Loucy (cell line): ENCODE data around the gene TRRAP.

ENCODE experiments used
- H2AFZ ChIP-seq: fragments of 200-600 bp; sonication (generic); 2 replicates; pipeline ENCODE4 v1.6.0; 2016; ENCODE audit warnings: antibody characterized with exemption, mild to moderate bottlenecking, low read length, moderate library complexity
- H3F3A ChIP-seq: fragments of 200-600 bp; 2 replicates; pipeline ENCODE4 v1.6.0; 2016; ENCODE audit warnings: antibody characterized with exemption, low read depth, mild to moderate bottlenecking
- H3K27me3 ChIP-seq: fragments of 200-600 bp; sonication (generic); 2 replicates; pipeline ENCODE4 v1.6.1; 2014; ENCODE audit warnings: low read length, mild to moderate bottlenecking; ENCODE audit not compliant: insufficient read depth, poor library complexity, severe bottlenecking
- H3K36me3 ChIP-seq: fragments of 200-600 bp; sonication (generic); 2 replicates; pipeline ENCODE4 v1.6.1; 2016; ENCODE audit warnings: low read length; ENCODE audit not compliant: insufficient read depth
- H3K4me1 ChIP-seq: fragments of 200-600 bp; sonication (generic); 2 replicates; pipeline ENCODE4 v1.5.1; 2014; ENCODE audit warnings: low read length, mild to moderate bottlenecking; ENCODE audit not compliant: insufficient read depth, poor library complexity, severe bottlenecking
- H3K4me2 ChIP-seq: fragments of 200-600 bp; sonication (generic); 2 replicates; pipeline ENCODE4 v1.6.0; 2014; ENCODE audit warnings: antibody characterized with exemption, low read length, low read depth, mild to moderate bottlenecking; ENCODE audit not compliant: poor library complexity, severe bottlenecking
- H3K4me3 ChIP-seq: fragments of 200-600 bp; sonication (generic); 2 replicates; pipeline ENCODE4 v1.5.1; 2014; ENCODE audit warnings: low read length, mild to moderate bottlenecking, mixed read lengths; ENCODE audit not compliant: poor library complexity, severe bottlenecking
- H3K79me2 ChIP-seq: fragments of 200-600 bp; sonication (generic); 2 replicates; pipeline ENCODE4 v1.6.1; 2014; ENCODE audit warnings: low read length; ENCODE audit not compliant: insufficient read depth
- H3K9ac ChIP-seq: fragments of 200-600 bp; sonication (generic); 2 replicates; pipeline ENCODE4 v1.6.0; 2014; ENCODE audit warnings: mild to moderate bottlenecking, low read depth, low read length, moderate library complexity; ENCODE audit not compliant: poor library complexity, severe bottlenecking
- H3K9me2 ChIP-seq: fragments of 200-600 bp; sonication (generic); replicated peaks from 2 replicates; pipeline ENCODE4 v1.6.1; 2016; ENCODE audit warnings: low read depth, low read length, mixed read lengths
- H3K9me3 ChIP-seq: fragments of 200-600 bp; sonication (generic); 2 replicates; pipeline ENCODE4 v1.6.1; 2014; ENCODE audit warnings: mild to moderate bottlenecking, antibody characterized with exemption, low read length, low read depth; ENCODE audit not compliant: insufficient read depth
- H4K20me1 ChIP-seq: fragments of 200-600 bp; sonication (generic); 2 replicates; pipeline ENCODE4 v1.6.0; 2014; ENCODE audit warnings: antibody characterized with exemption, low read length, mild to moderate bottlenecking; ENCODE audit not compliant: insufficient read depth, poor library complexity, severe bottlenecking
- EZH2phosphoT487 ChIP-seq: fragments of 200-600 bp; IDR thresholded peaks from 2 replicates; pipeline ENCODE4 v1.6.1; 2018; ENCODE audit warnings: antibody characterized with exemption, mild to moderate bottlenecking, moderate library complexity, borderline replicate concordance
- TF ChIP-seq, protein P1 (sequence below): fragments of 200-600 bp; sonication (generic); conservative IDR thresholded peaks from 2 replicates; pipeline ENCODE4 v1.5.1; 2014; ENCODE audit warnings: mild to moderate bottlenecking, antibody characterized with exemption, low read length

Gene TRRAP

DNA sequence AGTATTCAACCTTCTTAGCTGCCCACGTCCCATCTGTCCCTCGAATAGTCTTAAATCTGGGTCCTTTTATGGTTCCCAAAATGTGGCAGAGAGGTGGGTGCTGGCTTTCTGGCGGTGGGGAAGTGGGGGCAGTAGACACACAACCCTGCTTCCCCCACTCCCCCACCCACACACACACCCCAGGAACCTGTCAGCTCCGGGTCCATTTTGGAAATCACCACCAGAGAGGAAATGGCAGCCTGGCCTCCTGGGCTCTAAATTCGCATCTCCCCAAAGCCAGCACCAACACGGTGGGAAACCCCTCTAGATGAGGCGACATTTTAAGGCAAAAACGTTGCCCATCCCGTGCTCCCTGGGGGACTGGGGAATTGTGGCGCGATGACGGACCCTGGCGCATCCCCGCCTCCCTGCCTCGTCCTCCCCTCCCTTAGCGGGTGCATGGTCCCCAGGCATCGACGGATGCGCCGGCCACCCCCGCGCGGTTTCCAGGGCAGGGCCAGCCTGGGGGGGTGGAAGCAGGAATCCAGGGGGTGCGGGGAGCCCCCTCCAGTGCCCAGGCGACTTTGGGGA, 9.2 kb upstream of the TRRAP start:
- H3K9me3 ChIP-seq, result no peaks in the 10 kb centered on the region
- no peaks in the 10 kb centered on the region for H3F3A ChIP-seq
- no peak overlapping the region for H3K9ac ChIP-seq
- H3K4me3 ChIP-seq, result no peak overlapping the region
- H3K4me2 ChIP-seq, result no peak overlapping the region
- no peaks in the 10 kb centered on the region for H3K27me3 ChIP-seq
- no peaks in the 10 kb centered on the region for H3K79me2 ChIP-seq
- H3K36me3 ChIP-seq, result no peaks in the 10 kb centered on the region
- TF ChIP-seq, protein P1, sequence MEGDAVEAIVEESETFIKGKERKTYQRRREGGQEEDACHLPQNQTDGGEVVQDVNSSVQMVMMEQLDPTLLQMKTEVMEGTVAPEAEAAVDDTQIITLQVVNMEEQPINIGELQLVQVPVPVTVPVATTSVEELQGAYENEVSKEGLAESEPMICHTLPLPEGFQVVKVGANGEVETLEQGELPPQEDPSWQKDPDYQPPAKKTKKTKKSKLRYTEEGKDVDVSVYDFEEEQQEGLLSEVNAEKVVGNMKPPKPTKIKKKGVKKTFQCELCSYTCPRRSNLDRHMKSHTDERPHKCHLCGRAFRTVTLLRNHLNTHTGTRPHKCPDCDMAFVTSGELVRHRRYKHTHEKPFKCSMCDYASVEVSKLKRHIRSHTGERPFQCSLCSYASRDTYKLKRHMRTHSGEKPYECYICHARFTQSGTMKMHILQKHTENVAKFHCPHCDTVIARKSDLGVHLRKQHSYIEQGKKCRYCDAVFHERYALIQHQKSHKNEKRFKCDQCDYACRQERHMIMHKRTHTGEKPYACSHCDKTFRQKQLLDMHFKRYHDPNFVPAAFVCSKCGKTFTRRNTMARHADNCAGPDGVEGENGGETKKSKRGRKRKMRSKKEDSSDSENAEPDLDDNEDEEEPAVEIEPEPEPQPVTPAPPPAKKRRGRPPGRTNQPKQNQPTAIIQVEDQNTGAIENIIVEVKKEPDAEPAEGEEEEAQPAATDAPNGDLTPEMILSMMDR, result no peak
- TF ChIP-seq EZH2phosphoT487, result no peak
- no peaks in the 10 kb centered on the region for H3K9me2 ChIP-seq
- H3K4me1 ChIP-seq, result no peaks in the 10 kb centered on the region
- no peaks in the 10 kb centered on the region for H4K20me1 ChIP-seq
- H2AFZ ChIP-seq, result no peak overlapping the region

DNA sequence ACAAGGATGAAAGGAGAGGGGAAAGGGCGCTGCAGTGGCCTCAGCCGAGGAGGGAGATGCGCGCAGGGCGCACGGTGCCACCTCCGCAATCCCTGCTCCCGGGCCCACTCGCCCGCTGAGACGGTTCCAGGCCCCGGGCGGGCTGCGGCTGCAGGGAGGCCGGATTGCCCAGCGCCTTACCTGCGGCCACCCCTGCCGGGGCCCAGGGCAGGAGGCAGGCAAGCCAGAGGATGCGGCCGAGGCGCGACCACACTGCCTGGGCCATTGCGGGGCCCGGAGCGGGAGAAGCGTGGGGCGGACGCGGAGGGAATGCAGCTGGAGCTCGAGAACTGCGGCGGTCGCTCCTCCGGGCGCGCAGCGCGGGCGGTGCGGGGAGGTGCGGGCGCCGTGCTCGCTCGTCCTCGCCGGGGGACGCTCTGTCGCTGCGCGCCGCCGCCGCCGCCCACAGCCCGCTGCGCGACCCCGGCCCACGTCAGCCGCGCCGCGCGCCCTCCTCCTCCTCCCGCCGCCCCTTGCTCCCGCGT, 8.7 kb upstream of the TRRAP start, which contains the start of gene TMEM130:
TMEM130 (minus strand) TSS at position 418 of the 524 bp plus-strand sequence; CDS start at position 265, 153 bp downstream.
- Histone ChIP-seq H3K27me3 (no peaks in the 10 kb centered on the region), H3K9me2 (no peaks in the 10 kb centered on the region), H4K20me1 (no peaks in the 10 kb centered on the region), H3K9me3 (no peaks in the 10 kb centered on the region), H2AFZ (no peak within 1 kb of the TSS), H3K4me2 (no peak within 1 kb of the TSS), H3K36me3 (no peaks in the 10 kb centered on the region), H3K79me2 (no peaks in the 10 kb centered on the region), H3K9ac (no peak within 1 kb of the TSS), H3F3A (no peaks in the 10 kb centered on the region), H3K4me3 (no peak within 1 kb of the TSS), H3K4me1 (no peaks in the 10 kb centered on the region)
- TF ChIP-seq, protein P1, result no peak
- TF ChIP-seq EZH2phosphoT487, result no peak

DNA sequence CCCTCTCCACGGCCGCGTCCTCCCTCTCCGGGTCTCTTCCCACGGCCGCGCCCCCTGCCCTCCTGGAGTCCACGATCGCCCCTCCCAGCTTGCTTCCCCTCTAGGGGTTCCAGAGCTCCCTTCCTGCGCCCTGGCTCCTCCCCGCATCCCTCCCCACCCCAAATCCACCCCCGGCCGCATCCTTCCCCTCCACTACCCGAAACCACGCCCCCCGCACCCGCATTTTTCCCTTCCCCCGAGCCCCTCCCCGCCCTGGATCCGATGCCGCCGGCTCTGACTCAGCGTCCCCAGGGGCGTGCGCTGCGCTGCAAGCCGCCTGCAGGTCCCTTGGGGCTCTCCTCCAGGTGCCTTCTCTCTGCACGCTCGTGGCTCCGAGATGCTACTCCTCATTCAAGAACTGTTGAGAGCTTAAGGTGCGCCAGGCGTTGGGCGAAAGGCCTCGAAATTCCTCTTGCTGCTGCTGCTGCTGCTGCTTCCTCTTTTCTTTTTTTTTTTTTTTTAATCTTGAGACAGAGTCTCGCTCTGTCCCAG, 8.1 kb upstream of the TRRAP start:
- no peaks in the 10 kb centered on the region for H3K9me2 ChIP-seq
- H3K4me3 ChIP-seq, result no peak overlapping the region
- H3F3A ChIP-seq, result no peaks in the 10 kb centered on the region
- H3K9me3 ChIP-seq, result no peaks in the 10 kb centered on the region
- no peaks in the 10 kb centered on the region for H3K36me3 ChIP-seq
- no peaks in the 10 kb centered on the region for H4K20me1 ChIP-seq
- no peak overlapping the region for H3K9ac ChIP-seq
- H2AFZ ChIP-seq, result no peak overlapping the region
- TF ChIP-seq, protein P1, result no peak
- no peak for TF ChIP-seq EZH2phosphoT487
- no peak overlapping the region for H3K4me2 ChIP-seq
- H3K79me2 ChIP-seq, result no peaks in the 10 kb centered on the region
- no peaks in the 10 kb centered on the region for H3K4me1 ChIP-seq
- H3K27me3 ChIP-seq, result no peaks in the 10 kb centered on the region
